ENCODE data around the gene TNRC6B. TPM values are rescaled to one million over a fixed set of nuclear protein-coding genes. Genes with fewer than 3 reads are reported as not detected.

The TNRC6B gene
- total RNA-seq, 1 experiment from 2014 or later: 52.2 TPM

DNA sequence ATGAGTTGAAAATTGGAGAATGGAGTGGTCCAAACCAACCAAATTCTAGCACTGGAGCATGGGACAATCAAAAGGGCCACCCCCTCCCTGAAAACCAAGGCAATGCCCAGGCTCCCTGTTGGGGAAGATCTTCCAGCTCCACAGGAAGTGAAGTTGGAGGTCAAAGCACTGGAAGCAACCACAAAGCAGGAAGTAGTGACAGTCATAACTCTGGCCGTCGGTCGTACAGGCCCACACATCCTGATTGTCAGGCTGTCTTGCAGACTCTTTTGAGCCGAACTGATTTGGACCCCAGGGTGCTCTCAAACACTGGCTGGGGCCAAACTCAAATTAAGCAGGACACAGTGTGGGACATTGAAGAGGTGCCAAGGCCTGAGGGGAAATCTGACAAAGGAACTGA is 88.1 kb downstream of the TNRC6B start:
- intact Hi-C loops (cut with micrococcal nuclease; ENCODE audit: unreplicated experiment): no loop called here
- peaks cover 21% of the 10 kb centered on the region for H3K36me3 ChIP-seq (ENCODE audit: insufficient read depth, low read length, poor library complexity, severe bottlenecking)
- H3K4me3 ChIP-seq (ENCODE audit: low read depth, low read length, poor library complexity, severe bottlenecking): no peak overlapping the region
- POLR2A ChIA-PET (ENCODE audit: low non-redundant PET): no interaction called here
- TF ChIP-seq, protein P1, sequence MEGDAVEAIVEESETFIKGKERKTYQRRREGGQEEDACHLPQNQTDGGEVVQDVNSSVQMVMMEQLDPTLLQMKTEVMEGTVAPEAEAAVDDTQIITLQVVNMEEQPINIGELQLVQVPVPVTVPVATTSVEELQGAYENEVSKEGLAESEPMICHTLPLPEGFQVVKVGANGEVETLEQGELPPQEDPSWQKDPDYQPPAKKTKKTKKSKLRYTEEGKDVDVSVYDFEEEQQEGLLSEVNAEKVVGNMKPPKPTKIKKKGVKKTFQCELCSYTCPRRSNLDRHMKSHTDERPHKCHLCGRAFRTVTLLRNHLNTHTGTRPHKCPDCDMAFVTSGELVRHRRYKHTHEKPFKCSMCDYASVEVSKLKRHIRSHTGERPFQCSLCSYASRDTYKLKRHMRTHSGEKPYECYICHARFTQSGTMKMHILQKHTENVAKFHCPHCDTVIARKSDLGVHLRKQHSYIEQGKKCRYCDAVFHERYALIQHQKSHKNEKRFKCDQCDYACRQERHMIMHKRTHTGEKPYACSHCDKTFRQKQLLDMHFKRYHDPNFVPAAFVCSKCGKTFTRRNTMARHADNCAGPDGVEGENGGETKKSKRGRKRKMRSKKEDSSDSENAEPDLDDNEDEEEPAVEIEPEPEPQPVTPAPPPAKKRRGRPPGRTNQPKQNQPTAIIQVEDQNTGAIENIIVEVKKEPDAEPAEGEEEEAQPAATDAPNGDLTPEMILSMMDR (conservative IDR thresholded peaks at IDR 0.05; ENCODE audit: low read depth, low read length): no peak
- no peak for TF ChIP-seq EZH2 (IDR thresholded peaks at IDR 0.05; ENCODE audit: borderline replicate concordance, low read depth, low read length, poor library complexity, severe bottlenecking)
- no peaks in the 10 kb centered on the region for H3K27me3 ChIP-seq (replicated peaks; ENCODE audit: insufficient read depth, low read depth, low read length, poor library complexity)
- H3K27ac ChIP-seq (ENCODE audit: low read depth, low read length, poor library complexity, severe bottlenecking): no peak overlapping the region
- no peak for DNase-seq (ENCODE audit: low spot score)
- H3K4me1 ChIP-seq (ENCODE audit: insufficient read depth, low read length, poor library complexity, severe bottlenecking): no peaks in the 10 kb centered on the region
- CTCF ChIA-PET: no interaction called here
- no TSS peak for BruUV-seq (replicated peaks)
- H3K9me3 ChIP-seq (ENCODE audit: low read depth, low read length, poor library complexity, severe bottlenecking): no peaks in the 10 kb centered on the region

DNA sequence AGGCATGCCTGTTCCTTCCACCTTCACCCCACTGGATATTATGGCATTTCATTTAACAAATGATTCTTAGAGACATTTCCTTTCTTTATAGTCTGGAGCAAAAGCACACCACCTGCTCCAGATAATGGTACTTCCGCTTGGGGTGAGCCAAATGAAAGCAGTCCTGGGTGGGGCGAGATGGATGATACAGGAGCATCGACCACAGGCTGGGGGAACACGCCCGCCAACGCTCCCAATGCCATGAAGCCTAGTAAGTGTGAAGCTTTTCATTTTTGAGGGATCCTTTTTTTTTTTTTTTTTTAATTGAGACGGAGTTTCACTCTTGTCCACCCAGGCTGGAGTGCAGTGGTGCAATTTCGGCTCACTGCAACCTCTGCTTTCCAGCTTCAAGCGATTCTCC is 92.3 kb downstream of the TNRC6B start:
- Histone ChIP-seq H3K36me3 (ENCODE audit: insufficient read depth, low read length, poor library complexity, severe bottlenecking) (peaks cover 19% of the 10 kb centered on the region), H3K4me3 (ENCODE audit: low read depth, low read length, poor library complexity, severe bottlenecking) (no peak overlapping the region), H3K9me3 (ENCODE audit: low read depth, low read length, poor library complexity, severe bottlenecking) (no peaks in the 10 kb centered on the region), H3K27ac (ENCODE audit: low read depth, low read length, poor library complexity, severe bottlenecking) (no peak overlapping the region), H3K4me1 (ENCODE audit: insufficient read depth, low read length, poor library complexity, severe bottlenecking) (no peaks in the 10 kb centered on the region), H3K27me3 (replicated peaks; ENCODE audit: insufficient read depth, low read depth, low read length, poor library complexity) (no peaks in the 10 kb centered on the region)
- no TSS peak for BruUV-seq (replicated peaks)
- no peak for DNase-seq (ENCODE audit: low spot score)
- CTCF ChIA-PET: no interaction called here
- no peak for TF ChIP-seq EZH2 (IDR thresholded peaks at IDR 0.05; ENCODE audit: borderline replicate concordance, low read depth, low read length, poor library complexity, severe bottlenecking)
- TF ChIP-seq, protein P1 (conservative IDR thresholded peaks at IDR 0.05; ENCODE audit: low read depth, low read length): no peak
- intact Hi-C loops (cut with micrococcal nuclease; ENCODE audit: unreplicated experiment): no loop called here
- POLR2A ChIA-PET (ENCODE audit: low non-redundant PET): no interaction called here

DNA sequence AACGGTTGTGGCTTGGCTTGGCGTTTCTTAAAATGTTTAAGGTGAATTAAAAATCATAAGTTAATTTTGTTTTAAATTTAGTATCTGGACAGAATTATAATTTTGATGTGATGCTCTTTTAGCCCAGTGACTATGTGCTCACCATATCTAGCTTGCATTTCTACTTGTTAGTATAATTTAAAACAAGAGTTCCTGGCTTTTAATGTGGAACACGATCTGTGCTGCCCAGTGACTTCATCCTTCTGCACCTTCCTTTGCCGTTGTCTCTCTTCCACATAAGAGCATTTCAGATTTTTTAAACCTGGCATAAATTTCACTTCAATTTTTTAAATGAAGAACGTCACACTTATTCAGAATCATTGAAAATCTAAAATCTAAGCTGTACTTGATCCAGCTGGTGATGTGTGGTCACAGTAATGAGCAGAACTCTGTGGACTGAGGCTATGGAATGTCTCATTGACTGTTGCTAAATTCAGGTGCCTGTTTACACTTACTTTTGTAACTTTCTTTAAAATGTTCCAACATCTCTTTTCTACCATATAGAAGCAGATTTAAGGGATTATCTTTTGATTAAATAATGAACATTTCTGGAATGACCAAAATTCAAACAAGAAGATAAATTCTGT is 93.1 kb downstream of the TNRC6B start:
- intact Hi-C loops (cut with micrococcal nuclease; ENCODE audit: unreplicated experiment): no loop called here
- Histone ChIP-seq H3K9me3 (ENCODE audit: low read depth, low read length, poor library complexity, severe bottlenecking) (no peaks in the 10 kb centered on the region), H3K27ac (ENCODE audit: low read depth, low read length, poor library complexity, severe bottlenecking) (no peak overlapping the region), H3K27me3 (replicated peaks; ENCODE audit: insufficient read depth, low read depth, low read length, poor library complexity) (no peaks in the 10 kb centered on the region), H3K4me1 (ENCODE audit: insufficient read depth, low read length, poor library complexity, severe bottlenecking) (no peaks in the 10 kb centered on the region), H3K36me3 (ENCODE audit: insufficient read depth, low read length, poor library complexity, severe bottlenecking) (peaks cover 18% of the 10 kb centered on the region), H3K4me3 (ENCODE audit: low read depth, low read length, poor library complexity, severe bottlenecking) (no peak overlapping the region)
- ChIA-PET CTCF (no interaction called here), POLR2A (ENCODE audit: low non-redundant PET) (no interaction called here)
- TF ChIP-seq, protein P1 (conservative IDR thresholded peaks at IDR 0.05; ENCODE audit: low read depth, low read length): no peak
- TF ChIP-seq EZH2 (IDR thresholded peaks at IDR 0.05; ENCODE audit: borderline replicate concordance, low read depth, low read length, poor library complexity, severe bottlenecking): no peak
- DNase-seq (ENCODE audit: low spot score): no peak
- no TSS peak for BruUV-seq (replicated peaks)
